Measurements from ENCODE around the gene NASP. TPM values are rescaled to one million over a fixed set of nuclear protein-coding genes. Genes with fewer than 3 reads are reported as not detected.
A peak's percentile ranks its signal among the peaks of the same experiment; 100 is the strongest.

NASP gene
- total RNA-seq, 4 donors from 2014 or later: 44.3 to 79.7 (median 54.2) TPM

DNA sequence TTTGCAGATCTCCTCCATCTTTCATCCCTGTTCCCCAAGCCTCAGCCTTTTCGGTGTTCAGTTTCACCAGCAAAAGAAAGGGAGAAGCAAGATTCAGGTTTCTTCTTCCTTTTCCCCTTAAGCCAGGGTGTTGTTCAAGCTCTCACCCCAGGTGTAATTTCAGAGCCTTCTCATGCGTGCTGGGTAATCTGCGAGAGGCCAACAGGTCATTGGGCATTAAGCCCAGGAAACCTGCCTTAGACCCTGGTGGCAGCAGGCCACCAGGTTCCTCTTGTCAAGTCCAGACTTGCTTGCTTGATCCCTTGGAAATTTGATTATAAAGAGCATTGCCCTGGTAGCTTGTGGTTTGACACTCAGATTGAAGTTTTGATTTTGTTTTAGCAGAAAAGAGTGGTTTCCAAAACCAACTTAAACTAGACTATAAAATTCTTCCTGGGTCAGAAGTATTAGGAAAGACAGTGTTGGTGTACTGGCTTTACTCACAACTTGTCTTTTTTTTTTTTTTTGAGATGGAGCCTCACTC, 26.4 kb upstream of the NASP start:
- TF ChIP-seq CTCF (IDR thresholded peaks at IDR 0.05): no peak
- TF ChIP-seq EP300 (IDR thresholded peaks at IDR 0.05): no peak
- no peak for TF ChIP-seq POLR2A (IDR thresholded peaks at IDR 0.05)
- no peak for TF ChIP-seq POLR2AphosphoS5 (IDR thresholded peaks at IDR 0.05)
- WGBS, 2 donors (ENCODE audit: low coverage in 1 of 2): 80 to 100% methylated on average over 1 to 3 of the region's 3 CpGs

DNA sequence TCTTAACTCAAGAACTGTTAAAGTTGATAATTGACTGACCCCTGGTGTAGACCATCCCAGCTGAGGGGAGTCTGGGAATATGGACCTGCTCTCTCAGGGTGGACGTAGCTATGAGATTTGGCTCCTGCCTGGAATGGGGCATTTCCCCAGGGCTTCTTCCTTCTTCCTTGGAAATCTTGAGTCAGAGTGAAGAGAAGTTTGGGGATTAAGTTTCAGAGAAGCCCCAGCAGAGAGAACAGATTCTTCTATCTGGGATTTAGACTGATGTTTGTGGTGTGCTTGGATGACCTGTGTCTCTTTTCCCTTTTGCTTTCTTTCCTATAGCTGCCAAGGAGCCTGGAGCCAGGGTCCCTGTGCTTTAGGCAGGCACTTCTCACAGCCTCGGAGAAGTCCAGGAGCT, 20.0 kb upstream of the NASP start:
- WGBS, 2 donors (ENCODE audit: low coverage in 1 of 2): 91 to 100% methylated on average over 1 of the region's 2 CpGs
- Histone ChIP-seq H3K9me3 (no peaks in the 10 kb centered on the region), H3K4me3 (no peak overlapping the region), H3K27ac (no peak overlapping the region), H3K36me3 (peaks cover 0 to 78% of the 10 kb centered on the region in 2 donors), H3K4me1 (peaks cover 0 to 14% (median 9%) of the 10 kb centered on the region in 3 donors), H3K27me3 (no peaks in the 10 kb centered on the region)
- ATAC-seq: no peak
- TF ChIP-seq POLR2A (IDR thresholded peaks at IDR 0.05) (no peak), EP300 (IDR thresholded peaks at IDR 0.05) (no peak), CTCF (IDR thresholded peaks at IDR 0.05) (no peak), POLR2AphosphoS5 (IDR thresholded peaks at IDR 0.05) (no peak)

More for the DNA sequence above, 26.4 kb upstream of the NASP start:
- Histone ChIP-seq H3K4me3 (no peak overlapping the region), H3K36me3 (peaks cover 0 to 65% of the 10 kb centered on the region in 2 donors), H3K27me3 (no peaks in the 10 kb centered on the region), H3K27ac (no peak overlapping the region), H3K4me1 (peaks cover 0 to 19% (median 0%) of the 10 kb centered on the region in 3 donors), H3K9me3 (no peaks in the 10 kb centered on the region)
- no peak for ATAC-seq

GRCh38 chr1:45566722-45567121, 17.1 kb upstream of the NASP start:
- H3K27ac ChIP-seq: peak overlapping the region in 3 of 4 donors; percentile 18 to 57 (median 48)
- no peak overlapping the region for H3K4me3 ChIP-seq
- peaks cover 0 to 21% (median 9%) of the 10 kb centered on the region in 3 donors for H3K4me1 ChIP-seq
- TF ChIP-seq CTCF (IDR thresholded peaks at IDR 0.05): no peak
- no peak for TF ChIP-seq POLR2AphosphoS5 (IDR thresholded peaks at IDR 0.05)
- TF ChIP-seq EP300 (IDR thresholded peaks at IDR 0.05): no peak
- TF ChIP-seq POLR2A (IDR thresholded peaks at IDR 0.05): no peak
- H3K9me3 ChIP-seq: no peaks in the 10 kb centered on the region
- 53% methylated on average over 2 of the region's 5 CpGs; no CpG with 5 or more reads in 1 of the 2 donors for WGBS, 2 donors (ENCODE audit: low coverage in 1 of 2)
- peaks cover 0 to 69% of the 10 kb centered on the region in 2 donors for H3K36me3 ChIP-seq
- H3K27me3 ChIP-seq: no peaks in the 10 kb centered on the region
- peak; percentile 83 for ATAC-seq

DNA sequence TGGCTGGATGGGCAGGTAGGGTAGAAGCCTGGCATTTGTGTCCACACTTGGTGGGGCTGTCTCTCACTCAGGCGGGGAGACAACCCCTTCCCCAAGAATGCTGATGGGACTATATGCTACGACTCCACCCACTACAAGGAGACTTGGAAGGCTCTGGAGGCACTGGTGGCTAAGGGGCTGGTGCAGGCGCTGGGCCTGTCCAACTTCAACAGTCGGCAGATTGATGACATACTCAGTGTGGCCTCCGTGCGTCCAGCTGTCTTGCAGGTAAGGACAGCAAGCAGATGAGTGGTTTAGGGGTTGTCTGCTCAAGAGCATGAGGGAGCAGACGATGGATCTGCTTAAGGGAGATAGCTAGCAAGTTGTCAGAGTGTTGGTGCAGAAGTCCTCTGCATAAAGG, 15.9 kb upstream of the NASP start:
- no peak for ATAC-seq
- H3K9me3 ChIP-seq: no peaks in the 10 kb centered on the region
- peaks cover 0 to 21% (median 9%) of the 10 kb centered on the region in 3 donors for H3K4me1 ChIP-seq
- H3K4me3 ChIP-seq: no peak overlapping the region
- 76% methylated on average over 7 of the region's 7 CpGs; no CpG with 5 or more reads in 1 of the 2 donors for WGBS, 2 donors (ENCODE audit: low coverage in 1 of 2)
- TF ChIP-seq POLR2A (IDR thresholded peaks at IDR 0.05): no peak
- no peak for TF ChIP-seq POLR2AphosphoS5 (IDR thresholded peaks at IDR 0.05)
- TF ChIP-seq EP300 (IDR thresholded peaks at IDR 0.05): no peak
- TF ChIP-seq CTCF (IDR thresholded peaks at IDR 0.05): no peak
- peaks cover 0 to 58% of the 10 kb centered on the region in 2 donors for H3K36me3 ChIP-seq
- H3K27me3 ChIP-seq: no peaks in the 10 kb centered on the region
- no peak overlapping the region for H3K27ac ChIP-seq

GRCh38 chr1:45568421-45568820, 15.4 kb upstream of the NASP start:
- TF ChIP-seq EP300 (IDR thresholded peaks at IDR 0.05) (no peak), POLR2AphosphoS5 (IDR thresholded peaks at IDR 0.05) (no peak), CTCF (IDR thresholded peaks at IDR 0.05) (no peak), POLR2A (IDR thresholded peaks at IDR 0.05) (no peak)
- no peak overlapping the region for H3K4me3 ChIP-seq
- peaks cover 0 to 52% of the 10 kb centered on the region in 2 donors for H3K36me3 ChIP-seq
- H3K27ac ChIP-seq: no peak overlapping the region
- peaks cover 0 to 21% (median 9%) of the 10 kb centered on the region in 3 donors for H3K4me1 ChIP-seq
- no peaks in the 10 kb centered on the region for H3K9me3 ChIP-seq
- 100% methylated on average over 1 of the region's 4 CpGs; no CpG with 5 or more reads in 1 of the 2 donors for WGBS, 2 donors (ENCODE audit: low coverage in 1 of 2)
- H3K27me3 ChIP-seq: no peaks in the 10 kb centered on the region
- ATAC-seq: no peak

All from gastroesophageal sphincter (tissue), 4 donors.